Transverse colon (tissue), 4 donors: ENCODE measurements around the gene ZNF862. TPM values are rescaled to one million over a fixed set of nuclear protein-coding genes. Genes with fewer than 3 reads are reported as not detected.

Source experiments
- DNase-seq: peaks from one replicate; pipeline ENCODE4 v3.0.0-alpha.2; 2019
- H3K27ac ChIP-seq, 4 donors: fragments of 200-600 bp; sonication (generic); 2 replicates each; pipeline ENCODE4 v1.5.1; 2016 to 2018; ENCODE audit warnings: inconsistent platforms in 4 of 4
- H3K27me3 ChIP-seq: fragments of 200-600 bp; sonication (generic); 2 replicates; pipeline ENCODE4 v1.5.1; 2017; ENCODE audit warnings: inconsistent platforms
- H3K36me3 ChIP-seq, 4 donors: fragments of 200-600 bp; sonication (generic); 2 replicates each; pipeline ENCODE4 v1.5.1; 2017 to 2019; ENCODE audit warnings: inconsistent platforms in 4 of 4
- H3K4me1 ChIP-seq, 4 donors: fragments of 200-600 bp; sonication (generic); 2 replicates each; pipeline ENCODE4 v1.5.1; 2017 to 2020; ENCODE audit warnings: inconsistent platforms in 4 of 4
- H3K4me3 ChIP-seq, 4 donors: fragments of 200-600 bp; sonication (generic); 1 replicate in 1 of 4; 2 replicates in 3 of 4; pipeline versions ENCODE4 v1.5.1 to v1.6.1; 2017 to 2019; ENCODE audit warnings: inconsistent platforms in 4 of 4
- H3K9me3 ChIP-seq, 2 donors: fragments of 200-600 bp; sonication (generic); 2 replicates each; pipeline ENCODE4 v1.5.1; 2017 to 2019; ENCODE audit warnings: inconsistent platforms in 2 of 2
- EP300 ChIP-seq: sonication (generic); formaldehyde crosslinking; IDR thresholded peaks from one replicate; pipeline ENCODE4 v1.6.1; 2017; ENCODE audit warnings: antibody characterized with exemption, low read depth
- POLR2A ChIP-seq: fragments of 450-650 bp; IDR thresholded peaks from one replicate; pipeline ENCODE4 v1.6.1; 2016; ENCODE audit warnings: antibody characterized with exemption, mild to moderate bottlenecking, moderate library complexity
- POLR2AphosphoS5 ChIP-seq, 3 donors: sonication (generic); formaldehyde crosslinking; IDR thresholded peaks; one replicate each; pipeline ENCODE4 v1.6.1; 2016; ENCODE audit warnings: antibody characterized with exemption in 3 of 3
- WGBS, 2 donors: methylation state at CpG; one replicate each; pipeline ENCODE4 v1.1.5; 2018; ENCODE audit warnings: low coverage in 1 of 2; 5-methylcytosine and 5-hydroxymethylcytosine counted together
- in situ Hi-C, 4 donors: fragments of 200-750 bp; cut with MboI; loops; one replicate each; pipeline versions ENCODE4 v1.15.0 to v1.15.1; 2017; ENCODE audit warnings: low sequenced_read_pairs in 3 of 4, low pct_ligation_motif_present in 1 of 4, low pct_unique_long_range_greater_than_20kb in 1 of 4
- intact Hi-C: fragments of 100-400 bp; cut with DNase I; formaldehyde crosslinking; loops from one replicate; pipeline ENCODE4 v1.15.1; 2023; ENCODE audit warnings: low total_unique reads
- total RNA-seq, 4 donors: library from RNA; depleted of rRNA; stranded (reverse); fragments of >200 nt; gene quantifications; one replicate each; pipeline ENCODE4 v1.1.0, GENCODE V29; 2016
- TF ChIP-seq, protein P1 (sequence below), 5 experiments: fragments of 200-600 bp in 3 of 5; fragments of 450-650 bp in 2 of 5; sonication (generic) in 3 of 5; IDR thresholded peaks; 1 replicate in 2 of 5; 2 replicates in 3 of 5; pipeline ENCODE4 v1.5.1; 2016 to 2017; ENCODE audit warnings: antibody characterized with exemption in 5 of 5, inconsistent platforms in 3 of 5, mild to moderate bottlenecking in 2 of 5, moderate library complexity in 1 of 5

ZNF862 gene
- total RNA-seq, 4 donors from 2014 or later: 12.7 to 23.5 (median 17.6) TPM

DNA sequence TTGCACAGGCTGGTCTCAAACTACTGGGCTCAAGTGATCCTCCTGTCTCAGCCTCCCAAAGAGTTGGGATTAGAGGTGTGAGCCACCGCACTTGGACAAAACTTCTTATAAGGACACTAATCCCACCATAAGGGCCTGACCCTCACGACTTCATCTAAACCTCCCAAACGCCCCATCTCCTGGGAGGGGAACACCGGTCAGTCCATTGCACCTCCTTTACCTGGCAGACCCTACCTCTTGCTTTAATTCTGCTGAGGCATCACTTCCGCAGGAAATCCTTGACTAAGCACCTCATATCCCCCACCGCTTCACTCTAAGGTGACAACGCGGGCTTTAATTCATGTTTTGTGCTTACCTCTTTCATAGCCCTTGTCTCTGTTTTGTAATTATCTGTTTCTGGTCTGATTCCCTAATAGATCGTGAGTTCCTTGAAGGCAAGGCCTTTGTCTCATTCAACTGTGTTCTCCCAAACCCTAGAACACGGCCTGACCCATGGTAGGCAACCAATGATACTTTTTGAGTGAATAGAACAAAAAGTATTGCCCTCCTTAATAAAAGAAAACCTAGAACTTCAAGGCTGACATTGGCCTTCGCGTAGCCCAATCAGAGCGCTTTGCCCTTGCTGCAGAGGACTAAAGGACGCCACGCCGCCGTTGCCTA lies 481 bp upstream of the ZNF862 start:
- 42 to 100% methylated on average over 1 to 16 of the region's 17 CpGs for WGBS, 2 donors
- DNase-seq: no peak
- peaks cover 5% of the 10 kb centered on the region for H3K27me3 ChIP-seq
- in situ Hi-C loops (no loop called here), intact Hi-C loops (no loop called here)
- H3K4me1 ChIP-seq: peaks cover 6 to 13% (median 10%) of the 10 kb centered on the region in 4 donors
- H3K4me3 ChIP-seq: no peak overlapping the region
- no peaks in the 10 kb centered on the region for H3K9me3 ChIP-seq
- H3K27ac ChIP-seq: peak overlapping the region in 3 of 4 donors; percentile 26 to 55 (median 52)
- TF ChIP-seq POLR2A (no peak), POLR2AphosphoS5 (IDR thresholded peaks at IDR 0.05) (no peak), EP300 (no peak)
- TF ChIP-seq, protein P1, sequence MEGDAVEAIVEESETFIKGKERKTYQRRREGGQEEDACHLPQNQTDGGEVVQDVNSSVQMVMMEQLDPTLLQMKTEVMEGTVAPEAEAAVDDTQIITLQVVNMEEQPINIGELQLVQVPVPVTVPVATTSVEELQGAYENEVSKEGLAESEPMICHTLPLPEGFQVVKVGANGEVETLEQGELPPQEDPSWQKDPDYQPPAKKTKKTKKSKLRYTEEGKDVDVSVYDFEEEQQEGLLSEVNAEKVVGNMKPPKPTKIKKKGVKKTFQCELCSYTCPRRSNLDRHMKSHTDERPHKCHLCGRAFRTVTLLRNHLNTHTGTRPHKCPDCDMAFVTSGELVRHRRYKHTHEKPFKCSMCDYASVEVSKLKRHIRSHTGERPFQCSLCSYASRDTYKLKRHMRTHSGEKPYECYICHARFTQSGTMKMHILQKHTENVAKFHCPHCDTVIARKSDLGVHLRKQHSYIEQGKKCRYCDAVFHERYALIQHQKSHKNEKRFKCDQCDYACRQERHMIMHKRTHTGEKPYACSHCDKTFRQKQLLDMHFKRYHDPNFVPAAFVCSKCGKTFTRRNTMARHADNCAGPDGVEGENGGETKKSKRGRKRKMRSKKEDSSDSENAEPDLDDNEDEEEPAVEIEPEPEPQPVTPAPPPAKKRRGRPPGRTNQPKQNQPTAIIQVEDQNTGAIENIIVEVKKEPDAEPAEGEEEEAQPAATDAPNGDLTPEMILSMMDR (IDR thresholded peaks at IDR 0.05): no peak
- no peaks in the 10 kb centered on the region for H3K36me3 ChIP-seq

DNA sequence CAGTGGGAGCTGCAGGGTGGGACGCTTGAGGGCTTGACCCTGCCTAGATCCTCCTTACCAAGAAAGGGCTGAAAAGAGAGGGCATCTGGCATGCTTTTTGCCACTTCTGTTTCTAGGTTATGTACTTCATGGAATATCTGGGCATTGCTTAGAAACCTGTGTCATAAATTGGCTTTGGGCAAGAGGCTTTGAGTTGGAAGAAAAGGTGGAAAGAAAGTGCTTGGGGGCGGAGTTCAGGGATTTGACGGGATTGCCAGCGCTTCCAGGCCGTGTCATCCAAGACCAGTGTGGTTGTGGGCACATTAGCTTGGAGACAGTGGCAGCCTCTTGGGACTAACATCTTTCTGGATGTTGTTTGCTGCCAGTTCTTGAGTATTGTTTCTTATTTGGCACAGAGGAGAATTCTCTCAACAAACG lies 825 bp downstream of the ZNF862 start:
- in situ Hi-C loops: no loop called here
- intact Hi-C loops: no loop called here
- Histone ChIP-seq H3K27me3 (peaks cover 5% of the 10 kb centered on the region), H3K9me3 (no peaks in the 10 kb centered on the region), H3K36me3 (no peaks in the 10 kb centered on the region), H3K27ac (peak overlapping the region; percentile 90 to 96 (median 94)), H3K4me3 (peak overlapping the region; percentile 71 to 92 (median 88)), H3K4me1 (peaks cover 6 to 13% (median 10%) of the 10 kb centered on the region in 4 donors)
- DNase-seq: no peak
- TF ChIP-seq POLR2AphosphoS5 (IDR thresholded peaks at IDR 0.05): no peak
- TF ChIP-seq EP300: no peak
- TF ChIP-seq POLR2A: no peak
- TF ChIP-seq, protein P1 (IDR thresholded peaks at IDR 0.05): no peak
- WGBS, 2 donors: 5 to 16% methylated on average over 4 to 6 of the region's 6 CpGs

DNA sequence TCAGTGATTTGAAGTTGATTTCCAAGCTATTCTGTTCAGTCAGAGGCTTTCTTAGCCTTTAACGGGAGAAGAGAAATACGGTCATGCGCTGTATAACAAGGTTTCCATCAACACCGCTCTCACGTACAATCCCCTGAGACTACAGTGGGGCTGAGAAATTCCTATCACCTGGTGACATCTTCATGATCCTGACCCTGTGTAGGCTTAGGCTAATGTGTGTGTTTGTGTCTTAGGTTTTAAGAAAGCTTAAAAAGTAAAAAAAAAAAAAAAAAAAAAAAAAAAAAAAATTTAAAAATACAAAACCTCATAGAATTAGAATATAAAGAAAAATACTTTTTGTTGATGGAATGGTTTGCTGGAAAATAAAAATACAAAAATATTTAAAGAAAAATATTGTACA lies 1.8 kb downstream of the ZNF862 start:
- Histone ChIP-seq H3K9me3 (no peaks in the 10 kb centered on the region), H3K4me1 (peaks cover 6 to 13% (median 10%) of the 10 kb centered on the region in 4 donors), H3K4me3 (no peak overlapping the region), H3K36me3 (no peaks in the 10 kb centered on the region), H3K27ac (no peak overlapping the region), H3K27me3 (peaks cover 2% of the 10 kb centered on the region)
- TF ChIP-seq POLR2A: no peak
- TF ChIP-seq, protein P1 (IDR thresholded peaks at IDR 0.05): no peak
- no peak for TF ChIP-seq POLR2AphosphoS5 (IDR thresholded peaks at IDR 0.05)
- TF ChIP-seq EP300: no peak
- intact Hi-C loops: no loop called here
- 95 to 97% methylated on average over 5 of the region's 5 CpGs for WGBS, 2 donors
- DNase-seq: no peak
- in situ Hi-C loops: no loop called here

DNA sequence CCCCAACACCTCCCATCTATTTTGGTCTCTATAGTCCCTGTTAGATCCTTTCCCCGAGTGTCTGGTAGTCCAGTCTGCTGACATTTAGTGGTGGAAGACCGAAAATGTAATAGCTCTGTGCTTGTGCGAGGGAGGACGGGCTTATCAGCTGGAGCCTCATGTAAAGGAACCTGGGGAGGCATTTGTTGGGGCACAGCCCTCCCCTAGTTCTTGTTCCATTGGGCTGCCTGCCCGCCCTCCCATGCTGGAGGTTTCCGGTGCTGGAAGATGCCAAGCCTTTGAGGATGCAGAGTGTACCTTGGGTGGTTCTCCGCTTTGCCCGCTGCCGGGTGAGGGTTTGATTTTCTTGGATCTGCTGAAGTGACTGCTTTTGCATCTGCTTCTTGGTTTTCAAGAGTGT lies 5.4 kb downstream of the ZNF862 start:
- peaks cover 0 to 4% (median 0%) of the 10 kb centered on the region in 4 donors for H3K36me3 ChIP-seq
- no peak overlapping the region for H3K4me3 ChIP-seq
- no peaks in the 10 kb centered on the region for H3K27me3 ChIP-seq
- TF ChIP-seq POLR2A (no peak), POLR2AphosphoS5 (IDR thresholded peaks at IDR 0.05) (no peak), EP300 (no peak)
- TF ChIP-seq, protein P1 (IDR thresholded peaks at IDR 0.05): no peak
- no peaks in the 10 kb centered on the region for H3K9me3 ChIP-seq
- WGBS, 2 donors: 92 to 95% methylated on average over 3 to 9 of the region's 9 CpGs
- intact Hi-C loops: no loop called here
- no peak overlapping the region for H3K27ac ChIP-seq
- no peak for DNase-seq
- peaks cover 6 to 12% (median 8%) of the 10 kb centered on the region in 4 donors for H3K4me1 ChIP-seq
- in situ Hi-C loops: no loop called here
